ENCODE results near the gene E2F2. TPM values are rescaled to one million over a fixed set of nuclear protein-coding genes. Genes with fewer than 3 reads are reported as not detected.

The E2F2 gene
- total RNA-seq, 1 donor = under 0.01 TPM

GRCh38 chr1:23529146-23530086 lies 1.6 kb downstream of the E2F2 start:
- TF ChIP-seq, protein P1, sequence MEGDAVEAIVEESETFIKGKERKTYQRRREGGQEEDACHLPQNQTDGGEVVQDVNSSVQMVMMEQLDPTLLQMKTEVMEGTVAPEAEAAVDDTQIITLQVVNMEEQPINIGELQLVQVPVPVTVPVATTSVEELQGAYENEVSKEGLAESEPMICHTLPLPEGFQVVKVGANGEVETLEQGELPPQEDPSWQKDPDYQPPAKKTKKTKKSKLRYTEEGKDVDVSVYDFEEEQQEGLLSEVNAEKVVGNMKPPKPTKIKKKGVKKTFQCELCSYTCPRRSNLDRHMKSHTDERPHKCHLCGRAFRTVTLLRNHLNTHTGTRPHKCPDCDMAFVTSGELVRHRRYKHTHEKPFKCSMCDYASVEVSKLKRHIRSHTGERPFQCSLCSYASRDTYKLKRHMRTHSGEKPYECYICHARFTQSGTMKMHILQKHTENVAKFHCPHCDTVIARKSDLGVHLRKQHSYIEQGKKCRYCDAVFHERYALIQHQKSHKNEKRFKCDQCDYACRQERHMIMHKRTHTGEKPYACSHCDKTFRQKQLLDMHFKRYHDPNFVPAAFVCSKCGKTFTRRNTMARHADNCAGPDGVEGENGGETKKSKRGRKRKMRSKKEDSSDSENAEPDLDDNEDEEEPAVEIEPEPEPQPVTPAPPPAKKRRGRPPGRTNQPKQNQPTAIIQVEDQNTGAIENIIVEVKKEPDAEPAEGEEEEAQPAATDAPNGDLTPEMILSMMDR (IDR thresholded peaks at IDR 0.05; ENCODE audit: extremely low read depth, low read depth, low read length) = no peak
- H3K27ac ChIP-seq (ENCODE audit: low read depth, low read length) = no peak overlapping the region
- H3K79me2 ChIP-seq (ENCODE audit: insufficient read depth, low read length) = no peaks in the 10 kb centered on the region
- no peaks in the 10 kb centered on the region for H3K36me3 ChIP-seq (ENCODE audit: insufficient read depth, low read length)
- peaks cover 18% of the 10 kb centered on the region for H3K4me1 ChIP-seq (ENCODE audit: insufficient read depth, low read length)
- no peaks in the 10 kb centered on the region for H3K27me3 ChIP-seq (ENCODE audit: insufficient read depth, low read length)
- no peaks in the 10 kb centered on the region for H3K9me3 ChIP-seq (ENCODE audit: low read depth, low read length)
- no peak for DNase-seq (ENCODE audit: insufficient read length, low spot score, missing footprints)
- H3K4me3 ChIP-seq (ENCODE audit: insufficient read depth, low read length) = no peak overlapping the region
- H3K4me2 ChIP-seq (ENCODE audit: insufficient read depth, low read length) = peak overlapping the region; percentile 87
- H2AFZ ChIP-seq (ENCODE audit: low read length) = no peak overlapping the region
- no peaks in the 10 kb centered on the region for H4K20me1 ChIP-seq (ENCODE audit: insufficient read depth, low read length)

GRCh38 chr1:23528250-23528978 lies 2.6 kb downstream of the E2F2 start:
- Histone ChIP-seq H3K27ac (ENCODE audit: low read depth, low read length) (no peak overlapping the region), H3K4me3 (ENCODE audit: insufficient read depth, low read length) (no peak overlapping the region), H3K4me2 (ENCODE audit: insufficient read depth, low read length) (peak overlapping the region; percentile 34), H3K4me1 (ENCODE audit: insufficient read depth, low read length) (peaks cover 18% of the 10 kb centered on the region), H2AFZ (ENCODE audit: low read length) (peak overlapping the region; percentile 37), H3K36me3 (ENCODE audit: insufficient read depth, low read length) (no peaks in the 10 kb centered on the region), H3K27me3 (ENCODE audit: insufficient read depth, low read length) (no peaks in the 10 kb centered on the region), H3K79me2 (ENCODE audit: insufficient read depth, low read length) (no peaks in the 10 kb centered on the region), H3K9me3 (ENCODE audit: low read depth, low read length) (no peaks in the 10 kb centered on the region), H4K20me1 (ENCODE audit: insufficient read depth, low read length) (no peaks in the 10 kb centered on the region)
- peak; percentile 96 for DNase-seq (ENCODE audit: insufficient read length, low spot score, missing footprints)
- TF ChIP-seq, protein P1 (IDR thresholded peaks at IDR 0.05; ENCODE audit: extremely low read depth, low read depth, low read length) = no peak

- Histone ChIP-seq H3K27me3 (ENCODE audit: insufficient read depth, low read length) (no peaks in the 10 kb centered on the region), H3K4me1 (ENCODE audit: insufficient read depth, low read length) (peaks cover 18% of the 10 kb centered on the region), H4K20me1 (ENCODE audit: insufficient read depth, low read length) (no peaks in the 10 kb centered on the region), H3K4me3 (ENCODE audit: insufficient read depth, low read length) (no peak overlapping the region), H3K79me2 (ENCODE audit: insufficient read depth, low read length) (no peaks in the 10 kb centered on the region), H3K36me3 (ENCODE audit: insufficient read depth, low read length) (no peaks in the 10 kb centered on the region), H3K4me2 (ENCODE audit: insufficient read depth, low read length) (peak overlapping the region; percentile 34), H3K9me3 (ENCODE audit: low read depth, low read length) (no peaks in the 10 kb centered on the region), H3K27ac (ENCODE audit: low read depth, low read length) (no peak overlapping the region), H2AFZ (ENCODE audit: low read length) (peak overlapping the region; percentile 37)
- DNase-seq (ENCODE audit: insufficient read length, low spot score, missing footprints) = no peak
- TF ChIP-seq, protein P1 (IDR thresholded peaks at IDR 0.05; ENCODE audit: extremely low read depth, low read depth, low read length) = no peak
Observed at GRCh38 chr1:23527900-23528249, 3.2 kb downstream of the E2F2 start.

DNA sequence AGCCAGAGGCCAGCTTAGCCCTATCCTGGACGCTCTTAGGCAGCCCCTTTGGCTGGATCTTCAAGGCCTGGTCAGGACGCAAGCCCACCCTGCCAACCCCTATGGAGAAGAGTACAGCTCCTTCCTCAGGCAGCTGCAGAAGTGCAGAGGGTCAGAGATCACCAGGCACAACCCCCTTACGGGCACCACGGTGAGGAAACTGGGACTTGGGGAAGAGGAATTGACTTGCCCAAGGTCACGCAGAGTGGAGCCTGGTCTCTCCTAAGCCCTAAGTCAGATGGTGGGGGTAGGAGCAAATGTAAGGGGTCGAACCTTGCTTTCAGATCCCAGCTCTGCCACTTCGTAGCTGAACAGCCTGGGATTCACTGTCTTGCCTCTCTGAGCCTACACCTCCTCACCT lies 3.7 kb downstream of the E2F2 start:
- TF ChIP-seq, protein P1 (IDR thresholded peaks at IDR 0.05; ENCODE audit: extremely low read depth, low read depth, low read length) = no peak
- Histone ChIP-seq H2AFZ (ENCODE audit: low read length) (no peak overlapping the region), H3K4me3 (ENCODE audit: insufficient read depth, low read length) (no peak overlapping the region), H3K27ac (ENCODE audit: low read depth, low read length) (no peak overlapping the region), H3K4me2 (ENCODE audit: insufficient read depth, low read length) (no peak overlapping the region), H3K79me2 (ENCODE audit: insufficient read depth, low read length) (no peaks in the 10 kb centered on the region), H4K20me1 (ENCODE audit: insufficient read depth, low read length) (no peaks in the 10 kb centered on the region), H3K4me1 (ENCODE audit: insufficient read depth, low read length) (peaks cover 18% of the 10 kb centered on the region), H3K27me3 (ENCODE audit: insufficient read depth, low read length) (no peaks in the 10 kb centered on the region), H3K36me3 (ENCODE audit: insufficient read depth, low read length) (no peaks in the 10 kb centered on the region), H3K9me3 (ENCODE audit: low read depth, low read length) (no peaks in the 10 kb centered on the region)
- DNase-seq (ENCODE audit: insufficient read length, low spot score, missing footprints) = no peak

Measured in osteoblast (primary cell).